ENCODE results near the gene LUZP1. TPM values are rescaled to one million over a fixed set of nuclear protein-coding genes. Genes with fewer than 3 reads are reported as not detected.

Gene LUZP1
- total and polyA plus RNA-seq, 9 donors, result 9.8 to 19.7 (median 13.5) TPM

- DNase-seq, result no peak
- Histone ChIP-seq H3K4me3 (ENCODE audit: low read length) (no peak overlapping the region), H3K27ac (ENCODE audit: low read length) (no peak overlapping the region), H3K36me3 (ENCODE audit: control insufficient read depth, insufficient read depth, low read length) (no peaks in the 10 kb centered on the region), H3K9me3 (replicated peaks; ENCODE audit: control insufficient read depth, low read depth, low read length) (no peaks in the 10 kb centered on the region), H3K27me3 (ENCODE audit: control insufficient read depth, insufficient read depth, low read length) (no peaks in the 10 kb centered on the region), H3K4me1 (ENCODE audit: control insufficient read depth, insufficient read depth, low read length) (no peaks in the 10 kb centered on the region)
- 77% methylated on average over 2 of the region's 4 CpGs for WGBS (ENCODE audit: insufficient coverage)
Observed at GRCh38 chr1:23037081-23037740, 131.4 kb downstream of the LUZP1 start.

GRCh38 chr1:23035823-23036452 is 132.7 kb downstream of the LUZP1 start:
- WGBS (ENCODE audit: insufficient coverage), result no CpG with 5 or more reads among the region's 2 CpGs
- Histone ChIP-seq H3K36me3 (ENCODE audit: control insufficient read depth, insufficient read depth, low read length) (peaks cover 3% of the 10 kb centered on the region), H3K27ac (ENCODE audit: low read length) (no peak overlapping the region), H3K4me3 (ENCODE audit: low read length) (no peak overlapping the region), H3K9me3 (replicated peaks; ENCODE audit: control insufficient read depth, low read depth, low read length) (no peaks in the 10 kb centered on the region), H3K4me1 (ENCODE audit: control insufficient read depth, insufficient read depth, low read length) (no peaks in the 10 kb centered on the region), H3K27me3 (ENCODE audit: control insufficient read depth, insufficient read depth, low read length) (no peaks in the 10 kb centered on the region)
- DNase-seq, result no peak

Other genes starting within 250 kb of the LUZP1 start
- not detected for gene LACTBL1, start 196.0 kb downstream of the LUZP1 start, total RNA-seq
- not detected for gene LACTBL1, start 196.0 kb downstream of the LUZP1 start, polyA plus RNA-seq (ENCODE audit: insufficient read depth in 1 of 8, insufficient read length in 8 of 8, low replicate concordance in 1 of 8)
- not detected for gene TEX46, start 153.0 kb downstream of the LUZP1 start, total RNA-seq
- gene TEX46, start 153.0 kb downstream of the LUZP1 start, polyA plus RNA-seq (ENCODE audit: insufficient read depth in 1 of 8, insufficient read length in 8 of 8, low replicate concordance in 1 of 8), result under 1 TPM in 3 of 8 donors, not detected in 5; 0.34 to 0.61 (median 0.44) TPM
- gene KDM1A, start 149.4 kb downstream of the LUZP1 start, total RNA-seq, result 87.2 TPM
- 10 to 100 TPM; 67.4 to 86.6 (median 73.9) TPM for gene KDM1A, start 149.4 kb downstream of the LUZP1 start, polyA plus RNA-seq (ENCODE audit: insufficient read depth in 1 of 8, insufficient read length in 8 of 8, low replicate concordance in 1 of 8)
- not detected for gene HTR1D, start 48.6 kb upstream of the LUZP1 start, total RNA-seq
- gene HTR1D, start 48.6 kb upstream of the LUZP1 start, polyA plus RNA-seq (ENCODE audit: insufficient read depth in 1 of 8, insufficient read length in 8 of 8, low replicate concordance in 1 of 8), result under 1 TPM in 6 of 8 donors, not detected in 2; 0.05 to 0.16 (median 0.09) TPM
- gene HNRNPR, start 175.4 kb upstream of the LUZP1 start, total RNA-seq, result 99.8 TPM
- 100 to 1,000 TPM; 134 to 176 (median 147) TPM for gene HNRNPR, start 175.4 kb upstream of the LUZP1 start, polyA plus RNA-seq (ENCODE audit: insufficient read depth in 1 of 8, insufficient read length in 8 of 8, low replicate concordance in 1 of 8)
- gene ZNF436, start 201.0 kb upstream of the LUZP1 start, total RNA-seq, result 50.8 TPM
- gene ZNF436, start 201.0 kb upstream of the LUZP1 start, polyA plus RNA-seq (ENCODE audit: insufficient read depth in 1 of 8, insufficient read length in 8 of 8, low replicate concordance in 1 of 8), result 10 to 100 TPM; 30.0 to 42.9 (median 38.4) TPM